ENCODE results near the gene TRNP1.
A peak's percentile ranks its signal among the peaks of the same experiment; 100 is the strongest.

Gene TRNP1

GRCh38 chr1:27042670-27043069 lies 49.2 kb downstream of the TRNP1 start:
- H3K4me3 ChIP-seq (ENCODE audit: low read length): no peak overlapping the region
- TF ChIP-seq CTCF (conservative IDR thresholded peaks at IDR 0.05; ENCODE audit: low read length): no peak
- DNase-seq (ENCODE audit: low read depth): no peak

- peak; percentile 99 for TF ChIP-seq CTCF (conservative IDR thresholded peaks at IDR 0.05; ENCODE audit: low read length)
- DNase-seq (ENCODE audit: low read depth): peak; percentile 69
- H3K4me3 ChIP-seq (ENCODE audit: low read length): no peak overlapping the region
These were observed 51.2 kb downstream of the TRNP1 start for GRCh38 chr1:27044613-27045151.

GRCh38 chr1:27045973-27046558 lies 52.6 kb downstream of the TRNP1 start:
- peak; percentile 88 for TF ChIP-seq CTCF (conservative IDR thresholded peaks at IDR 0.05; ENCODE audit: low read length)
- no peak overlapping the region for H3K4me3 ChIP-seq (ENCODE audit: low read length)
- peak; percentile 38 for DNase-seq (ENCODE audit: low read depth)

GRCh38 chr1:27047914-27048313 lies 54.4 kb downstream of the TRNP1 start:
- TF ChIP-seq CTCF (conservative IDR thresholded peaks at IDR 0.05; ENCODE audit: low read length): no peak
- no peak overlapping the region for H3K4me3 ChIP-seq (ENCODE audit: low read length)
- no peak for DNase-seq (ENCODE audit: low read depth)

GRCh38 chr1:27049100-27049499 lies 55.6 kb downstream of the TRNP1 start:
- no peak for DNase-seq (ENCODE audit: low read depth)
- no peak for TF ChIP-seq CTCF (conservative IDR thresholded peaks at IDR 0.05; ENCODE audit: low read length)
- no peak overlapping the region for H3K4me3 ChIP-seq (ENCODE audit: low read length)

- no peak for DNase-seq (ENCODE audit: low read depth)
- no peak for TF ChIP-seq CTCF (conservative IDR thresholded peaks at IDR 0.05; ENCODE audit: low read length)
These were observed 56.1 kb downstream of the TRNP1 start for GRCh38 chr1:27049607-27050006.

More at GRCh38 chr1:27049607-27050006, 56.1 kb downstream of the TRNP1 start:
- H3K4me3 ChIP-seq (ENCODE audit: low read length): no peak overlapping the region

Data from AG10803 (cell line).